K562 (cell line): ENCODE data around the gene PCLAF. TPM values are rescaled to one million over a fixed set of nuclear protein-coding genes. Genes with fewer than 3 reads are reported as not detected.

ENCODE experiments used
- ARNT ChIP-seq, 2 experiments: fragments of 450-650 bp; IDR thresholded peaks; 2 replicates each; pipeline ENCODE4 v1.6.1; 2016; ENCODE audit warnings: mild to moderate bottlenecking in 1 of 2
- BCOR ChIP-seq: fragments of 450-650 bp; IDR thresholded peaks from 2 replicates; pipeline ENCODE4 v1.6.1; 2016
- CHCHD3 ChIP-seq: fragments of 250-450 bp; sonication (Bioruptor Pico); IDR thresholded peaks from 2 replicates; pipeline ENCODE4 v2.1.2; 2022; ENCODE audit warnings: mild to moderate bottlenecking
- E2F4 ChIP-seq: sonication (generic); formaldehyde crosslinking; IDR thresholded peaks from 2 replicates; pipeline ENCODE4 v1.8.0; 2022; ENCODE audit warnings: mild to moderate bottlenecking, low read depth, missing genetic modification reagents
- ELF2 ChIP-seq: fragments of 250-450 bp; sonication (Bioruptor Pico); IDR thresholded peaks from 2 replicates; pipeline ENCODE4 v1.5.0; 2021; ENCODE audit warnings: mild to moderate bottlenecking
- ETV5 ChIP-seq: sonication (generic); formaldehyde crosslinking; IDR thresholded peaks from 2 replicates; pipeline ENCODE4 v1.4.0; 2020; ENCODE audit warnings: low read depth, mild to moderate bottlenecking, missing genetic modification reagents
- GATA2 ChIP-seq: sonication (generic); formaldehyde crosslinking; IDR thresholded peaks from 2 replicates; pipeline ENCODE4 v1.4.0; 2020; ENCODE audit warnings: mild to moderate bottlenecking, missing genetic modification reagents
- GTF2B ChIP-seq: IDR thresholded peaks from 2 replicates; pipeline ENCODE4 v1.6.1; 2011; ENCODE audit not compliant: insufficient read length; ENCODE audit errors: extremely low read depth
- HMGN3 ChIP-seq: IDR thresholded peaks from 2 replicates; pipeline ENCODE4 v1.6.1; 2011; ENCODE audit warnings: borderline replicate concordance, low read depth, mild to moderate bottlenecking, mixed read lengths, low read length; ENCODE audit not compliant: insufficient read length; ENCODE audit errors: extremely low read depth
- KDM2B ChIP-seq: fragments of 250-450 bp; sonication (Bioruptor Pico); IDR thresholded peaks from 2 replicates; pipeline ENCODE4 v1.8.0; 2021; ENCODE audit warnings: mild to moderate bottlenecking, moderate library complexity
- LCOR ChIP-seq: sonication (generic); formaldehyde crosslinking; IDR thresholded peaks from 2 replicates; pipeline ENCODE4 v1.8.0; 2022; ENCODE audit warnings: mild to moderate bottlenecking, missing genetic modification reagents
- MEIS2 ChIP-seq: fragments of 450-650 bp; IDR thresholded peaks from 2 replicates; pipeline ENCODE4 v1.6.1; 2014; ENCODE audit warnings: mild to moderate bottlenecking; ENCODE audit not compliant: partially characterized antibody
- MGA ChIP-seq: fragments of 450-650 bp; IDR thresholded peaks from 2 replicates; pipeline ENCODE4 v1.6.1; 2016; ENCODE audit warnings: mild to moderate bottlenecking, moderate library complexity
- RBM34 ChIP-seq: fragments of 200-400 bp; formaldehyde crosslinking; IDR thresholded peaks from 2 replicates; pipeline ENCODE4 v1.6.1; 2018; ENCODE audit warnings: low read length, borderline replicate concordance; ENCODE audit not compliant: insufficient read depth
- YBX1 ChIP-seq: fragments of 450-650 bp; IDR thresholded peaks from 2 replicates; pipeline ENCODE4 v1.7.1; 2016; ENCODE audit warnings: mild to moderate bottlenecking
- ZNF134 ChIP-seq: fragments of 250-450 bp; sonication (Bioruptor Pico); conservative IDR thresholded peaks from 2 replicates; pipeline ENCODE4 v1.4.0; 2020
- polyA plus RNA-seq, 8 experiments: library from polyadenylated mRNA; depleted of rRNA in 4 of 8; stranded (reverse) in 5 of 8; unstranded in 3 of 8; fragments of >200 nt; fragmentation: Nextera tagmentation in 2 of 8; fragmentation: Illumina TruSeq in 1 of 8; extraction: Ambion mirVana in 2 of 8; extraction: Trizol in 1 of 8; gene quantifications; 2 replicates each; pipeline versions ENCODE4 v1.2.1 to v1.2.3, GENCODE V29; 2011 to 2014; ENCODE audit warnings: inconsistent platforms in 1 of 8, missing spikeins in 1 of 8
- total RNA-seq, 7 experiments: library from RNA; depleted of rRNA in 6 of 7; stranded (reverse); fragments of >200 nt in 6 of 7; fragmentation: Illumina TruSeq in 2 of 7; extraction: Trizol in 2 of 7; gene quantifications; 2 replicates each; pipeline versions ENCODE4 v1.2.1 to v1.2.3, GENCODE V29; 2011 to 2021; ENCODE audit warnings: low replicate concordance in 1 of 7

The PCLAF gene
- total and polyA plus RNA-seq, 9 of the 15 experiments (the other 6 are each of a cell fraction or from before 2014, with no cell fraction given): 112 to 881 (median 360) TPM

GRCh38 chr15:64387562-64388168, 6.4 kb upstream of the PCLAF start, which contains the start of gene TRIP4 (continued):
- no peak for TF ChIP-seq RBM34
- TF ChIP-seq GTF2B: no peak
- TF ChIP-seq BCOR: peak; percentile 54
- no peak for TF ChIP-seq GATA2 (CRISPR knock-in tag)
- no peak for TF ChIP-seq CHCHD3 (CRISPR knock-in tag)
- TF ChIP-seq YBX1: no peak
- TF ChIP-seq E2F4 (CRISPR knock-in tag): no peak
- peak; percentile 94 to 96 for TF ChIP-seq ARNT (IDR thresholded peaks at IDR 0.05)
- peak; percentile 9 for TF ChIP-seq MEIS2
- TF ChIP-seq ETV5 (CRISPR knock-in tag): peak; percentile 93
- peak; percentile 94 for TF ChIP-seq HMGN3
- TF ChIP-seq MGA: peak; percentile 84; the same call in 1 of the 2 replicates
- peak; percentile 78; the same call in 1 of the 2 replicates for TF ChIP-seq LCOR
- TF ChIP-seq KDM2B (CRISPR knock-in tag): peak; percentile 26; the same call in 1 of the 2 replicates
- no peak; the same call in 1 of the 2 replicates for TF ChIP-seq ZNF134 (CRISPR knock-in tag)
- peak; percentile 88 for TF ChIP-seq ELF2 (CRISPR knock-in tag)
